Activated CD4-positive, CD25-positive, alpha-beta regulatory T cell treated with anti-CD3 and anti-CD28 coated beads, Interleukin-2, amount 50 U/mL, for 72 hours (primary cell): ENCODE results near the gene ZNF646.
A peak's percentile ranks its signal among the peaks of the same experiment; 100 is the strongest.

Experiments used
- DNase-seq: peaks from one replicate; pipeline ENCODE4 v3.0.0; 2021

ZNF646 gene, protein sequence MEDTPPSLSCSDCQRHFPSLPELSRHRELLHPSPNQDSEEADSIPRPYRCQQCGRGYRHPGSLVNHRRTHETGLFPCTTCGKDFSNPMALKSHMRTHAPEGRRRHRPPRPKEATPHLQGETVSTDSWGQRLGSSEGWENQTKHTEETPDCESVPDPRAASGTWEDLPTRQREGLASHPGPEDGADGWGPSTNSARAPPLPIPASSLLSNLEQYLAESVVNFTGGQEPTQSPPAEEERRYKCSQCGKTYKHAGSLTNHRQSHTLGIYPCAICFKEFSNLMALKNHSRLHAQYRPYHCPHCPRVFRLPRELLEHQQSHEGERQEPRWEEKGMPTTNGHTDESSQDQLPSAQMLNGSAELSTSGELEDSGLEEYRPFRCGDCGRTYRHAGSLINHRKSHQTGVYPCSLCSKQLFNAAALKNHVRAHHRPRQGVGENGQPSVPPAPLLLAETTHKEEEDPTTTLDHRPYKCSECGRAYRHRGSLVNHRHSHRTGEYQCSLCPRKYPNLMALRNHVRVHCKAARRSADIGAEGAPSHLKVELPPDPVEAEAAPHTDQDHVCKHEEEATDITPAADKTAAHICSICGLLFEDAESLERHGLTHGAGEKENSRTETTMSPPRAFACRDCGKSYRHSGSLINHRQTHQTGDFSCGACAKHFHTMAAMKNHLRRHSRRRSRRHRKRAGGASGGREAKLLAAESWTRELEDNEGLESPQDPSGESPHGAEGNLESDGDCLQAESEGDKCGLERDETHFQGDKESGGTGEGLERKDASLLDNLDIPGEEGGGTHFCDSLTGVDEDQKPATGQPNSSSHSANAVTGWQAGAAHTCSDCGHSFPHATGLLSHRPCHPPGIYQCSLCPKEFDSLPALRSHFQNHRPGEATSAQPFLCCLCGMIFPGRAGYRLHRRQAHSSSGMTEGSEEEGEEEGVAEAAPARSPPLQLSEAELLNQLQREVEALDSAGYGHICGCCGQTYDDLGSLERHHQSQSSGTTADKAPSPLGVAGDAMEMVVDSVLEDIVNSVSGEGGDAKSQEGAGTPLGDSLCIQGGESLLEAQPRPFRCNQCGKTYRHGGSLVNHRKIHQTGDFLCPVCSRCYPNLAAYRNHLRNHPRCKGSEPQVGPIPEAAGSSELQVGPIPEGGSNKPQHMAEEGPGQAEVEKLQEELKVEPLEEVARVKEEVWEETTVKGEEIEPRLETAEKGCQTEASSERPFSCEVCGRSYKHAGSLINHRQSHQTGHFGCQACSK (N-terminal part only)

DNA sequence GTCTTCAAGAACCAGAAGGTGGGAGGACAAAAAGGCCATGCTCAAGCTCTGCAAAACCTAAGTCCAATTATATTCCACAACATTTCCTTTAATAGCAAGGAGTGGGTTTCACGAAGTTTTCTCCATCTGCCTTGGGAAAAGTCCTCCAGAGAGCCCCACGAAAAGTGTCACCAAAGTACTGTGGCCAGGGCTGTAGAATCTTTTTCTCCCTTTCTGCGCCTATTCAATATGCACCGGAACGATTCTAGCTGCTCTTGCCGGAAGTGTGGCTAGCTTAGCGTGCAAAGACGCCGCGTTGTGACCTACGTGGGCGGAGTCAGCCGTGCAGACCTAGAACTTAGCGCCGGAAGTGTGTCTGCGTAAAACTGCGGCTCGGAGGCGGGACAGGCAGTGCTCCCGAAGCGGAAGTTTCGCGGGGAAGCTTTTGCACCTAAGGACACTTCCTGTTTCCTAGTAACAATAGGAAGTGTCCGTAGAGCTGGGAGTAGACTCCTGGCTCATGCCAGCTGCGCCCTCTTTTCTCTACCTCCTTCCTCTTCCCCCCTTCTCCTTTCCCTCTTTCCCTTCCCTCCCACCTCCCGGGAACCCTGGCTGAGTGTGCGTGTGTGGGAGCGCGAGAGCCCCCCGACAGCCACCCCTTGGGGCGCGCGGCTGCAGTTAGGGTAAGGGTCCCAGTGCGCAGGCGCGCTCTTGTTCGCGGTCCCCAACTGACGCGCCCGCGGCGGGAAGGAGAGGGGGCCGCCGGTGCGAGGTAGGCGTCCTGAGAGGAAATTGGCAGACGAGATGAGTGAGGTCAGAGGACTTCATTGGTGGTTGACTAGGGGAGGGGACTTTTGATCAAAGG, at the start of gene ZNF646, which contains the start of gene ZNF668:
Gene ZNF646 (plus strand): TSS at position 453 of the 844 bp plus-strand sequence. CDS start 1,903 bp downstream, outside the sequence.
Gene ZNF668 (minus strand): TSS at position 271 of the 844 bp plus-strand sequence. CDS start 9,781 bp downstream, outside the sequence.
- peak; percentile 94 for DNase-seq

DNA sequence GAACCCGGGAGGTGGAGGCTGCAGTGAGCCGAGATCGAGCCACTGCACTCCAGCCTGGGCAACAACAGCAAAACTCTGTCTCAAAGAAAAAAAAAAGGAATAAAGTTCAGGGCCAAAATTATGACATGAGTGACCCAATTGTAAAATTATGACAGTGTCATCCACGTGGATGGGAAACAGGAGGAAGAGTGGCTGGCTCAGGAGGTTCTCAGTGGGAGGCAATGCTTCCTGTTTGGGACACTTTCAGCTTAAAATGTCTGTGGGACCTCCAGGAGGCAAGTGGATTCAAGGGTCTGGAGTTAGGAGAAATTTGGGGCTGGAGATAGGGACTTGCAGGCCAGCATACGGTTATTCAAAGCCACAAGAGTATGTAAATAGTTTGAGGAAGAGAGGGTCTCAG, 48.9 kb upstream of the ZNF646 start:
- DNase-seq, result no peak

DNA sequence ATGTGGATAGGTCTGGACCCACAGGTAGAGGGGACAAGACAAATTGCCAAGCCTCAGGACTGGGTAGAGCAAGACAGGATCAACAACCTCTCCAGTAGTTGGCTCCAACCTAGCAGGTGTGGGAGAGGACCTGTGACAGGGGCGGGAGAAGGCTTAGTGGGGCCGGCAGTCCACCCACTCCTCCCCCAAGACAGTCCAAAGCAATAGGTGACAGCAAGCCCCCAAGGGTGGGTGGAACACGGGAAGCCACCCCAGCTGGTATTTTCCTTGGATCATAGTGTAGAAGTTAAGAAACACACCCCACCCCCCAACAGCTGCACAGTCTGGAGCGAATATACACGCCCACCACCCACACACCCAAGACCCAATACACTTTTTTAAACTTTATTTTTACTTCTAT, 45.0 kb upstream of the ZNF646 start:
- DNase-seq, result no peak

DNA sequence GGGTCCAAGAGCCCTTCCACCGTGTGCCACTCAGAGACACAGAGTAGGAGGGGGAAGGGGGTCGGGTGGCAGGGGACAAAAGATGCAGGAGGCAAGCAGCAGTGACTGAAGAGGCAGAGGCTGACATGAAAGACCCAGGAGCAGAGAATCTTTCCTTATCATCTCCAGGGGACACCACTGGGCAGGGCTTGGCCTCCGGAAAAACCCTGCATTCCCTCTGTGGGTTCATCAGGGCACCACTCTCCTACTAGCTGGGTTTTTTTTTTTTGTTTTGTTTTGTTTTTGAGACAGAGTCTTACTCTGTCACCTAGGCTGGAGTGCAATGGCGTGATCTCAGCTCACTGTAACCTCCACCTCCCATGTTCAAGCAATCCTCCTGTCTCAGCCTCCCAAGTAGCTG, 42.9 kb upstream of the ZNF646 start:
- no peak for DNase-seq

DNA sequence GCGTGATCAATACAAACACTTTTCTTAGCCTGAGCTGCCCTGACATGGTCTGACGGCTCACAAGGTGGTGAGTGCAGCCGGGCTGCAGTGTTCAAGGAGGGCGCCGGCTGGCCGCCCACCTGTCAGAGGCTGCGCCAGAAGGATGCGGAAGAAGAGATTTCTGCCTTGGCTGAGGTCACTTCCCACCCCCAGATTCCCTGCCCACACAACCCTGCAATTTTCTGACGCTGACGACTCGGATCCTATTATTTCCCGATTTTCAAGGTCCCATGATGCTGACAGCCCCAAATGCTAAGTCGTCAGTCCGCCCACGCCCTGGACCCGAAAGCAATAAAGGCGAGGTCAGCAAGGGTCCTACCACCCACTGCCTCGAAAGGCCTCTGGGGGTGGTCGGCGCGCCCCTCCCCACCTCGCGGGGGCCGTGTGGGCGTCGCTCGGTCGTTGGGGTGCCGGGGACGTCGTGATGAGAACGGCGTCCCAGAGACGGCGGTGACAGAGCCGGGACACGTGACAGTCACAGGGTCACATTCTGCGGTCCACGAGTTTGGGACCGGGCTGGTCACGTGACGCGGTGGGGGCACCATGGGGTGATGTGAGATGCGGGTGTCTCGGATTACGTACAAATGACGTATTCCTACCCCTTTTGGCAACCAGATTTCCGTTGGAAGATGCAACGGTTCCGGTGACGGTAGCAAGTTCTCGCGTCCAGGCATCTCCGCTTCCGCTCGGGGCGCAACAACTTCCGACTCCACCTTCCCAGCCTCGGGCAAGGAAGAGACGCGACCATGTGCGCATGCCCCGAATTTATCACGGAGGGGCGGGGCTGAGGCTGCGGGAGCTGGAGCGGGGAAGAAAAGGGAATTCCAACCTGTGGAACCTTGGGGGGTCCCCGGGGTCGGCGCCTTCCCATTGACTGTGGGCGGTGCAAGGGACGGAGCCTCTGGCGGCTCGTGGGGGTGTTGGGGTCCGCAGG, 41.2 kb upstream of the ZNF646 start, which contains the start of gene STX4:
Gene STX4 (plus strand): TSS at position 823 of the 973 bp plus-strand sequence. CDS start 248 bp downstream, outside the sequence.
- peak; percentile 95 for DNase-seq

DNA sequence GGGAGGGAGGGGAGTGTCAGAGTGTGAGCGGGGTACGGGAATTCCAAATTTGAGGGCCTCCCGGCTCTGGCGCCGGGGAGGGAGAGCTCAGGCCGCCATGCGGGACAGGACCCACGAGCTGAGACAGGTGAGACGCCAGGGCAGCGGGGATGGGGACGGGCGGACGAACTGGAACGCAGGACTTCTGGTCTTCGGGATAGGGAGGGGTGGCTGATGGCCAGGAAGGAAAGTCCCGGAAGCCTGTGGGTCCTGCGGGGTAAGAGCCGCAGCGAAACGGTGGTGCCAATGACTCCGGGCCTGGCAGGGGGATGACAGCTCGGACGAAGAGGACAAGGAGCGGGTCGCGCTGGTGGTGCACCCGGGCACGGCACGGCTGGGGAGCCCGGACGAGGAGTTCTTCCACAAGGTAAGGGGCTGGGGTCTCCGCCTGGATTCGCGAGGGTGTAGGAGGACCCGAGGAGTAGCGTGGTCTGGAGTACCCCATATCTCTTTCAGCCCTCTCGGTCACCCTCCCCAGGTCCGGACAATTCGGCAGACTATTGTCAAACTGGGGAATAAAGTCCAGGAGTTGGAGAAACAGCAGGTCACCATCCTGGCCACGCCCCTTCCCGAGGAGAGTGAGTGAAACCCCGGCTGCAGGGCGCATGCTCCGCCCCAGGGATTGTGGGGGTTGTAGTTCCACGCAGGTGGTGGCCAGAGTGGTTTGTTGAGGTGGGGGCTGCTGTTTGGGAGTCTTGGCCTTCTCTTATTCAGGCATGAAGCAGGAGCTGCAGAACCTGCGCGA, 40.3 kb upstream of the ZNF646 start:
- peak; percentile 85 for DNase-seq

DNA sequence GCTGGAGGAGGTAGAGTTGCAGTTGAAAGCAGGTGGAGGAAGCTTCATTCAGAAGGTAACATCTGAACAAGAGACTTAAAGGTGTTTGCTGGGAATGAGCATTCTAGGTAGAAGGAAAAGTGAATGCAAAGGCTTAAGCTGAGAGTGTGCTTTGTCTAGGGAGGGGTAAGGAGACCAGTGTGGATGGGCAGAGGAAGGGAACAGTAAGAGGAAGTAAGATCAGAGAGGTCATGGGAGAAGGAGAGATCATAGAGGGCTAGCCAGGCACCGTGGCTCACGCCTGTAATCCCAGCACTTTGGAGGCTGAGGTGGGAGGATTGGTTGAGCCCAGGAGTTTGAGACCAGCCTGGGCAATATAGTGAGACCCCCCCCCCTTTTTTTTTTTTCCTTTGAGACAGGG, 37.5 kb upstream of the ZNF646 start:
- no peak for DNase-seq

DNA sequence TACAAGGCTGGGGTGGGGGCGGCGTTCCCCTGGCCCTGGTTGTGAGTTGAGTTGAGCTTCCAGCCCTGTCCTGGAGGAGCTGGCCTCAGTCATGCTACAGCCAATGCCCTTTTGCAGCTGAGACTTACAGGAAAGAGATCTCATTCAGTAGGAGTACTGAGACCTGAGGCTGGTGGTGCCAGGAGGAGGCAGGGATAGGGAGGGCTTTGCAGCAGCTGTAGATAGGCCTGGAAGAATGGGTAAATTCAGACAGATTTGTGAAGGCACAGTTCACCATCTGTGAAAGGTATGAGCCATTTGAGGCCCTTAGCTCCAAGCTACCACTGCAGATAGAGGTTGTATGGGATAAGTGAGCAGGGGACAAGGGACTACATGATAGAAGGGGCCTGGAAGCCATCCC, 35.2 kb upstream of the ZNF646 start:
- DNase-seq, result no peak

DNA sequence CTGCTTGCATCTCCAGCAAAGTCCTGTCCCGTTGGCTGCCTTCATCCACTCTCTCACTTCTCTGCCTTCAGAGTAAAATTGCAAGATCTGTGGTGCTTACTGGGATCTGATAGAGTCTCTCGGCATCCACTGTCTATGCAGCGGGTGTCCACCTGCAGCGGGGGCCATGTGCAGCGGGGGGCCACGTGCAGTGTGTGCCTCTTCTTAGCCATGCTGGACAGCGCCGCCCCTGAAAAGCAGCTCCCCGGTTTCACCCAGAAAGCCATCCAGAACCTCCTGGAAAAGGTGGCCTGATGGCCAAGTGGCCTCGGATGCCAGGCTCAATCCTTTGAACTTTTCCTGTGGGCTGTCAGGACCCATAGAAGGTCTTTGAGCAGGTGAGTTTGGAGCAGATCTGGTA, 31.4 kb upstream of the ZNF646 start:
- no peak for DNase-seq

DNA sequence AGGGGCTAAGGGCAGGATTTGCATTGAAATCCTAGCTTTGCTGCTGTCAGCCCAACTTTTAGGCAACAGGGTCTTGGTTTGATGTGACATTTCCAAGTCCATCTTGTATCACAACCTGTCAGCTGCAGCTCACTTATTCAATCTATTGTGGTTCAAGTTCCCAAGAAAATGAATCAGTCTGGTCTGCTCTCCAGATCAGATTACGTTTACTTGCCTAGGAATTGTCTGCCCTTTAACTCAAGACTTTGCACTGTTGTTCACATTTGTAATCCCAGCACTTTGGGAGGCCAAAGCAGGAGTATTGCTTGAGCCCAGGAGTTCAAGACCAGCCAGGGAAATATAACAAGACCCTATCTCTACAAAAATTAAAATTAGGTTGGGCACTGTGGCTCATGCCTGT, 30.9 kb upstream of the ZNF646 start:
- no peak for DNase-seq

DNA sequence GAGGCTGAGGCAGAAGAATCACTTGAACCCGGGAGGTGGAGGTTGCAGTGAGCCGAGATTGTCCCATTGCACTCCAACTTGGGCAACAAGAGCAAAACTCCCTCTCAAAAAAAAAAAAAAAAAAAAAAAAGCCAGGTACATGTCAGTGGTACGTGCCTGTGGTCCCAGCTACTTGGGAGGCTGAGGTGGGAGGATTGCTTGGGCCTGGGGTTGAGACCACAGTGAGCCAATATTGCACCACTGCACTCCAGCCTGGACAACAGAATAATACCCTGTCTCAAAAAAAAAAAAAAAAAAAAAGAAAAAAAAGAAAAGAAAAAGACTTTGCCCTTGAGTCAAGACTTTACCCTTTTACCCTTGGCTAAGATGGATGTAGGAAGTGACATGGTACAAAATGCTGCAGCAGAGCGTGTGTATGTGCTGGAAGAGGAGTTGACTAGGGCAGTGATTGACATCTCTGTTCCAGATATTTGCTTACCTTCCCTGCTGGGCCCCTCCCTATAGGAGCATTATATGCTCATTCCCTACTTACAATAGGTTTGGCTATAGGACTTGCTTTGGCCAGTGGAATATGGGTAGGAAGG, 30.2 kb upstream of the ZNF646 start:
- DNase-seq, result no peak

DNA sequence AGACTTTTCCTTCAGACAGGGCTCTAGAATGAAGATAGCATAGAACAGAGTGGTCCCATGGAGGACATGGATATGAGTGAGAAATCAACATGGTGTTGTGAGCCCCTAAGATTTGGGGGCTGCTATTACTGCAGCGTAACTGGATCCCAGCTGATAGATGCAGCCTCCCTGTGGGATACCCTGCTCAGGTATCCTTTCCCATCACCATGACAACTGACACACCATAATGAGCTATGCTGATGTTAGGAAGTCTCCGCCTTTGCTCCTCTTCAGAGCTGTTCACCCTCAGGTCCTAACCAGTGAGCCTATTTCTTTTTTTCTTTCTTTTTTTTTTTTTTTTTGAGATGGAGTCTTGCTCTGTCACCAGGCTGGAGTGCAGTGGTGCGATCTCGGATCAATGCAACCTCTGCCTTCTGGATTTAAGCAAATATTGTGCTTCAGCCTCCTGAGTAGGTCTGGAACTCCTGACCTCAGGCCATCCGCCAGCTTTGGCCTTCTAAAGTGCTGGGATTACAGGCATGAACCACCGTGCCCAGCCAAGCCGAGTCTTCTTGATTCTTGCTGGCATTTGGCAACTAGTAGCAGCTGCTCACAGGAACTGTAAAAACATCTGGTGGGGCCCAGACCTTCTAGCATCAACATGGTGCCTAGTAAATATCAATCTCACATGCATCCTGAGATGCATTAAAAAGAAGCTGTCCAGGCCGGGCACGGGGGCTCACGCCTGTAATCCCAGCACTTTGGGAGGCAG, 23.8 kb upstream of the ZNF646 start:
- DNase-seq, result no peak

DNA sequence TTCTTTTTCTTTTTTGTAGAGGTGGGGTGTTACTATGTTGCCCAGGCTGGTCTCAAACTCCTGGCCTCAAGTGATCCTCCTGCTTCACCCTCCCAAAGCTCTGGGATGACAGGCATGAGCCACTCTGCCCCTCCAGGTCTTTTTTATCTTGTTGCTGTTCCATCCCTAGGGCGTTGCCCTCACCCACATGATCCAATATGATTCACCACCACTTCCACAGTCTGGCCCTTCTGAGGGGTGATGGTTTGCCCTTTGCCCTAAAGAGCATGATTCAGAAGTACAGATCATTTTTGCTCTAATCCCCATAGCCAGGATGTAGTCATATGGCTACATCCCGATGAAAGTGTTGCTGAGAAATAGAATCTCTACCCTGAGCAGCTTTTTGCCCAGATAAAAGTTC, 22.1 kb upstream of the ZNF646 start:
- DNase-seq, result no peak

DNA sequence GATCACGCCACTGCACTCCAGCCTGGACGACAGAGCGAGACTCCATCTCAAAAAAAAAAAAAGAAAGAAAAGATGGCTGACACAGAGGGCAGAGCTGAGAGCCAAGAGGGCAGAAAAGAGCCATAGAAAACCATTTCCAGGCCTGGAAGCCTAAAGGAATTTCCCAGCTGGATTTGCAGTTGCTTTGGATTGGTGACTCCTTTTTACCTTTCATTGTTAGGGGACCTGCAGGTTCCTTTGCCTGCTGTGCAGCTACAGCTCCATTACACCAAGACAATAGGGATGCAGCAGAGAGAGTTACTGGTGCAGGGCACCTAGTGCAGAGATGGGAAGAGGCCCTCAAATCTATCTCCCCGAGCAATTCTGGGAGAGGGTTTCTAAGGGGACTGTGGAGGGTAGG, 18.6 kb upstream of the ZNF646 start:
- DNase-seq, result no peak

DNA sequence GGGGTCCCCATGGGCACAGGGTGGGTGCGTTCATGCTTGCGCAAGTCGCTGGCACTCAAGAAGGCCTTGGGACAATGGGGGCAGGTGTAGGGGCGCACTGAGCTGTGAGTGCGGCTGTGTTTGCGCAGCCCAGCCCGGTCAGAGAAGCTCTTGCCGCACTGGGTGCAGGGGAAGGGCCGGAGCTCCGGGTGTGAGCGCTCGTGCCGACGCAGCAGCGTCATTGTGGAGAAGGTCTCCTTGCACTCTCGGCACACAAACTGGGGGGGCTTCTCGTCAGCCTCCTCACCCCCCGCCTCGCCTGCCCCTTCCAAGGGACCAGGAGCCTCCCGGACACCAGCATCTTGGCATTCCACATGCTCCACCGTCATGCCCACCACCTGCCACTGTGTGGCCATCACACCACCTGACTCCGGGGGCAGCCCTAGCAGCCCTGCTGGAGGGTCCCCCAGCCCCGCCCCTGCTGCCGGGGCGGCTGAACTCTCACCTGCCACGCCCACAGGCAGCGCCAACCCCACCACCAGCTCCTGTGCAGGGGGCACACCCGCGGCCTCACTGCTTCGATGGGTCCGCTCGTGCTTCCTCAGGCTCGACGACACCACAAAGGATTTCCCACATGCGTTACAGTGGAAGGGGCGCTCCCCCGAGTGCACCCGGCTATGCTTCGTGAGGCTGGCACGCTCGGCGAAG, 13.0 kb upstream of the ZNF646 start:
- no peak for DNase-seq

DNA sequence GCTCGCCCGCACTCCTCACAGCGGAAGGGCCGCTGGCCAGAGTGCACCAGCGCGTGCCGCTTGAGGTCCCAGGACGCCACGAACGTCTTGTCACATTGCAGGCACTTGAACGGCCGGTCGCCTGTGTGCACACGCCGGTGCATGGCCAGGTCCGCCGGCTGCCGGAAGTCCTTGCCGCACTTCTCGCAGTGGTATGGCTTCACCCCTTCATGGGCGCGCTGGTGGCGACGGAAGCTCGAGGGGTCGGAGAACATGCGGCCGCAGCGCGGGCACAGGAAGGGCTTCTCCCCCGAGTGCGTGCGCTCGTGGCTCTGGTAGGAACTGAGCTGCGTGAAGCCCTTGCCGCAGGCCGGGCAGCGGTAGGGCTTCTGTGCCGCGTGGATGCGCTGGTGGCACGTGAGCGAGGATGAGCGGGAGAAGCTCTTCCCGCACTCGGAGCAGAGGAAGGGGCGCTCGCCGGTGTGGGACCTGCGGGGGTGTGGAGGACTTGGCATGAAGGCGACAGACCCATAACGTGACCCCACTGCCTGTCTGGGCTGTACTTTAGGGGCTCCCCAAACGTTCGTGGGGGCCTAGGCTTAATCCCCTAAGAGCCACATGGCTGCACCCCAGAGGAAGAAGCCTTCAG, 12.3 kb upstream of the ZNF646 start:
- no peak for DNase-seq

DNA sequence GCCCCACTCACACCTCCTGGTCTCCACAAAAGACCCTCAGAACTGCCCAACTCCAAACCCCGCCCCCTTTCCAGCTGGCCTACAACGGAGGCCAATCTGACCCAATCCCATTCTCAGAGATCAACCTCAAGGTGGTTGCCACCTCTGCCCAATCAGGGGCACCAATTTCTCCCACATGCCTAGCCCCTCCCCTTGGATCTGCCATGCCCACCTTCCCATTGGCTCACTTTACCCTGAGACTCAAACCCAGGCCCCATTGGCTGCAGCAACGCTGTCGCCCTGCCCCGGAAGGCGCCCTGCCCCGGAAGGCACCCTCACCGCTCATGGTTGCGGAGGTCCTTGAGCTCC, 10.8 kb upstream of the ZNF646 start:
- DNase-seq, result no peak
